ENCODE measurements around the gene S100A1.

Gene S100A1

DNA sequence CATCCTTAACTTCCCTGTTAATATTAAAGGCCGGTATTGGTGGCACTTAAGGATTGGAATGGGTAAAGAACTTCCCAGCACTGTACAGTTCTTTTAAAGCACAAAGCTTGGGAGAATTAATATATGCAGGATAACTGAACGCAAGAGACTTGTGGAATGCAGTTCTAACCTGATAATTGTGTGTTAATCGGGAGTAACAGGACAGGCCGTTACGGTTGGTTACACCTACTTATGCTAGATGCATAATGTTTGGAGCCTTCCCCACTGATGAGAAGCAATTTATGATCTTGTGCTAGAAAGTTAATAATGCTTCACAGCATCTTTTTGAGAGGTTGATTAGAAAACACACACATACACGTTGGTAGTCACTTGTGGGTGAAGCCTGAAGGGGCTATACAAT is 12.6 kb downstream of the S100A1 start:
- no peak for DNase-seq
- Mint-ChIP-seq H3K27ac (no peak overlapping the region), H3K36me3 (ENCODE audit: low read depth) (peaks cover 86% of the 10 kb centered on the region), H3K9me3 (no peaks in the 10 kb centered on the region), H3K4me3 (no peak overlapping the region), H3K27me3 (ENCODE audit: low read depth, poor library complexity) (no peaks in the 10 kb centered on the region), H3K4me1 (peaks cover 47% of the 10 kb centered on the region)
- TF ChIP-seq, protein P1, sequence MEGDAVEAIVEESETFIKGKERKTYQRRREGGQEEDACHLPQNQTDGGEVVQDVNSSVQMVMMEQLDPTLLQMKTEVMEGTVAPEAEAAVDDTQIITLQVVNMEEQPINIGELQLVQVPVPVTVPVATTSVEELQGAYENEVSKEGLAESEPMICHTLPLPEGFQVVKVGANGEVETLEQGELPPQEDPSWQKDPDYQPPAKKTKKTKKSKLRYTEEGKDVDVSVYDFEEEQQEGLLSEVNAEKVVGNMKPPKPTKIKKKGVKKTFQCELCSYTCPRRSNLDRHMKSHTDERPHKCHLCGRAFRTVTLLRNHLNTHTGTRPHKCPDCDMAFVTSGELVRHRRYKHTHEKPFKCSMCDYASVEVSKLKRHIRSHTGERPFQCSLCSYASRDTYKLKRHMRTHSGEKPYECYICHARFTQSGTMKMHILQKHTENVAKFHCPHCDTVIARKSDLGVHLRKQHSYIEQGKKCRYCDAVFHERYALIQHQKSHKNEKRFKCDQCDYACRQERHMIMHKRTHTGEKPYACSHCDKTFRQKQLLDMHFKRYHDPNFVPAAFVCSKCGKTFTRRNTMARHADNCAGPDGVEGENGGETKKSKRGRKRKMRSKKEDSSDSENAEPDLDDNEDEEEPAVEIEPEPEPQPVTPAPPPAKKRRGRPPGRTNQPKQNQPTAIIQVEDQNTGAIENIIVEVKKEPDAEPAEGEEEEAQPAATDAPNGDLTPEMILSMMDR (IDR thresholded peaks at IDR 0.05): no peak

DNA sequence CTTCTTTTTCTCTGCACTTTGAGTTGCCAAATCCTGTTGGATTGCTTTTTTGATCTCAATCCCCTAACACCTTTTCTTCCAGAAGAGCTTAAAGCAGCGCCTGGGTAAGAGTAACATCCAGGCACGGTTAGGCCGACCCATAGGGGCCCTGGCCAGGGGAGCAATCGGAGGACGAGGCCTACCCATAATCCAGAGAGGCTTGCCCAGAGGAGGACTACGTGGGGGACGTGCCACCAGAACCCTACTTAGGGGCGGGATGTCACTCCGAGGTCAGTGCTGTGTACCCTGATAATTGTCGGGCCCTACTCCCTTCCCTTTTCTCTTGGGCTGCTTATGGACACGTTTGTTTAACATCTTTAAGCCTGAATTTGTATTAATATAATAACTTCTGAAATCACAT is 13.9 kb downstream of the S100A1 start:
- TF ChIP-seq, protein P1 (IDR thresholded peaks at IDR 0.05): no peak
- peaks cover 35% of the 10 kb centered on the region for H3K4me1 Mint-ChIP-seq
- H3K27ac Mint-ChIP-seq: peak overlapping the region; percentile 45
- H3K36me3 Mint-ChIP-seq (ENCODE audit: low read depth): peaks cover 83% of the 10 kb centered on the region
- no peak overlapping the region for H3K4me3 Mint-ChIP-seq
- no peaks in the 10 kb centered on the region for H3K27me3 Mint-ChIP-seq (ENCODE audit: low read depth, poor library complexity)
- no peak for DNase-seq
- H3K9me3 Mint-ChIP-seq: no peaks in the 10 kb centered on the region

DNA sequence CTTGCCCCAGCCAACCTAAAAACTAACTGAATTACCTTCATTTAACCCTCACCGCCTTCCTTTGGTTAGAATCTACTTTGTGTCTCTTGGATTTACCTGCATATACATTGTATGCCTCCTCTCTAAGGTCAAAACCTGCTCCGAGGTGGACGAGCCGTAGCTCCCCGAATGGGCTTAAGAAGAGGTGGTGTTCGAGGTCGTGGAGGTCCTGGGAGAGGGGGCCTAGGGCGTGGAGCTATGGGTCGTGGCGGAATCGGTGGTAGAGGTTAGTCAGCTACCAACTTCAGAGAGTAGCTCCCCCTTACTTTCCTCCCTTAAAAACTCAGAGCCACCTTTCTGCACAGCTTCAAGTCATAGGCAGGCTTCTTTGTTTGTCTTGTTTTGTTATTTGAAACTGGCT is 14.9 kb downstream of the S100A1 start:
- no peak overlapping the region for H3K4me3 Mint-ChIP-seq
- peaks cover 37% of the 10 kb centered on the region for H3K4me1 Mint-ChIP-seq
- peaks cover 79% of the 10 kb centered on the region for H3K36me3 Mint-ChIP-seq (ENCODE audit: low read depth)
- no peaks in the 10 kb centered on the region for H3K27me3 Mint-ChIP-seq (ENCODE audit: low read depth, poor library complexity)
- H3K9me3 Mint-ChIP-seq: no peaks in the 10 kb centered on the region
- no peak for DNase-seq
- TF ChIP-seq, protein P1 (IDR thresholded peaks at IDR 0.05): no peak
- peak overlapping the region; percentile 52 for H3K27ac Mint-ChIP-seq

DNA sequence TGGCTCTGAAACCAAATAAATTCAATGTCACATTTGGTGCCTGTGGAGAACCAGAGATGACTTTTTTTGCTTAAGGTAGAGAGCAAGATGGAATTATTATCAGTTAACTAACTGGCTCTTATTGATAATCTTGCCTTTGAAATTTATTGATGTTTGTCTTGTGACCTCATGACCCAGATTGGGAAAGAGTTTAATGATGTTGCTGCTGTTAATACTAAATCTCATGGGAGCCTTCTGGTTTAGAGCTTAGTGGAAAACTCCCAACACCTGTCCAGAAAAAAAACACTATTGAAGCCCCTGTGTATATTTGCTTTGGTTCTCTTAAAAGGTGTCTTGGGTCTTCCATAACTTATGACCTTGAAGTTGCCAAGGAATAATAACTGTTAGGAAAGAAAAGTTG is 15.6 kb downstream of the S100A1 start:
- Mint-ChIP-seq H3K9me3 (no peaks in the 10 kb centered on the region), H3K27me3 (ENCODE audit: low read depth, poor library complexity) (no peaks in the 10 kb centered on the region), H3K4me3 (no peak overlapping the region), H3K27ac (peak overlapping the region; percentile 9), H3K36me3 (ENCODE audit: low read depth) (peaks cover 72% of the 10 kb centered on the region), H3K4me1 (peaks cover 32% of the 10 kb centered on the region)
- DNase-seq: no peak
- TF ChIP-seq, protein P1 (IDR thresholded peaks at IDR 0.05): no peak

DNA sequence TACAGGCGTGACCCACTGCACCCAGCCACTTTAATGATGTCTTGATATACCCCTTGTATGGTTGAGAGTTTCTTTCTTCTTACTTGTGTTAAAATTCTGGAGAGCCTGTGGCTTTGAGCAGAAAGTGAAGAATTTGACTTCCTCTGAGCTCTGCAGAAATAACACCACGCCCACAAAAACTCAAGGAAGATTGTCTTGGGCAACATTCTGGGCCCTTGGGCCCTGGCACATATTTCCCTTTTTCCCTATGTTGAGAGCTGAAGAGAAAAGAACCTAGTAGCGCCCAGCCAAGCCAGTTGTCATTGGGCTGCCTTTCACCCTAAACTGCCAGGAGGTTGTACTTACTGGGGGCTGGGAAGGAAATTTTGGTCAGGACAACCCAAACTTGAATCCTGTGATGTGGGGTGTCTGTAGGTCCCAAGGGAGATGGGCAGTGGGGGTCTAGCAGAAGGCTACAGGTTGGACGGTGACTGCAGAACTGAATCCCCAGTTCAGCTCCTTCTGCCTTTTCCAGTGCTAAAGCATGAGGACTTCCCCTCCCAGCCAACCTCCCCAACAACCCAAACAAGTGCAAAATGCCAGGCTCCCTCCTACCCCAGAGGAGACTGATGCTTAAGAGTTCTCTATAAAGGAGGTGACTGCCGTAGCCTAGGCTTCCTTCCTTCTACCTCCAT is 18.6 kb downstream of the S100A1 start:
- Mint-ChIP-seq H3K4me1 (peaks cover 23% of the 10 kb centered on the region), H3K27ac (peak overlapping the region; percentile 35), H3K9me3 (no peaks in the 10 kb centered on the region), H3K27me3 (ENCODE audit: low read depth, poor library complexity) (no peaks in the 10 kb centered on the region), H3K36me3 (ENCODE audit: low read depth) (peaks cover 53% of the 10 kb centered on the region), H3K4me3 (no peak overlapping the region)
- DNase-seq: no peak
- TF ChIP-seq, protein P1 (IDR thresholded peaks at IDR 0.05): no peak

DNA sequence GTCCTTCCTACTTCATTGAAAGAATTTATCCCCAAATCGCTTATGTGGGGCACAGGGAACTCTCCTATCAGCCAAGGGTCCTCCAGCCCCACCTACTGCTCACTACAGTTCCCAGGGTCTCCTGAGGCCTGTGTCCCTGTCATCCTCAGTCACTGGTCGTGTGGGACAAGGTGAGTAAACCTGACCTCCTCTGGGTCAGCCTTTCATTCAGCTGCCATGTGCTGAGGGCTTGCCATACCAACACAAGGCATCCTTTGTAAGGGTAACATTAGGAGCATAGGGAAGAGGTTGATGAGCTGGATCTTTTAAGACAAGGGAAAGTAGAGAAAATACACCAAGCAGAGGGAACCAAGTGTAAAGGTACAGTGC is 19.1 kb downstream of the S100A1 start:
- H3K27me3 Mint-ChIP-seq (ENCODE audit: low read depth, poor library complexity): no peaks in the 10 kb centered on the region
- peaks cover 23% of the 10 kb centered on the region for H3K4me1 Mint-ChIP-seq
- TF ChIP-seq, protein P1 (IDR thresholded peaks at IDR 0.05): no peak
- DNase-seq: no peak
- H3K4me3 Mint-ChIP-seq: no peak overlapping the region
- H3K27ac Mint-ChIP-seq: peak overlapping the region; percentile 35
- peaks cover 48% of the 10 kb centered on the region for H3K36me3 Mint-ChIP-seq (ENCODE audit: low read depth)
- no peaks in the 10 kb centered on the region for H3K9me3 Mint-ChIP-seq

Measured in nephron progenitor cell (in vitro differentiated cells).